Measurements from ENCODE around the gene IQGAP3. TPM values are rescaled to one million over a fixed set of nuclear protein-coding genes. Genes with fewer than 3 reads are reported as not detected.

Gene IQGAP3
- total RNA-seq, 2 donors from 2014 or later: 3.4 to 6.4 TPM

GRCh38 chr1:156601122-156601830 lies 28.9 kb upstream of the IQGAP3 start, which contains the start of gene GPATCH4:
Gene GPATCH4, minus strand, starts transcription at chr1:156601479.
- ATAC-seq: peak; percentile 87 to 88
- peak; percentile 83 for DNase-seq (ENCODE audit: low spot score)
- peaks cover 18% of the 10 kb centered on the region in 2 donors for H3K4me1 Mint-ChIP-seq (ENCODE audit: low read depth in 2 of 2)
- H3K4me3 Mint-ChIP-seq: peak within 1 kb of the TSS; percentile 95
- peaks cover 8% of the 10 kb centered on the region for H3K36me3 Mint-ChIP-seq
- H3K27ac Mint-ChIP-seq: peak within 1 kb of the TSS; percentile 87 to 92
- no peaks in the 10 kb centered on the region for H3K9me3 Mint-ChIP-seq
- H3K27me3 Mint-ChIP-seq: no peaks in the 10 kb centered on the region

- no peaks in the 10 kb centered on the region for H3K27me3 Mint-ChIP-seq
- H3K36me3 Mint-ChIP-seq: peaks cover 8% of the 10 kb centered on the region
- H3K4me3 Mint-ChIP-seq: peak overlapping the region; percentile 95
- peaks cover 18% of the 10 kb centered on the region in 2 donors for H3K4me1 Mint-ChIP-seq (ENCODE audit: low read depth in 2 of 2)
- H3K9me3 Mint-ChIP-seq: no peaks in the 10 kb centered on the region
- no peak for DNase-seq (ENCODE audit: low spot score)
- H3K27ac Mint-ChIP-seq: peak overlapping the region; percentile 87 to 92
- ATAC-seq: peak in 1 of 2 donors; percentile 10
Observed at GRCh38 chr1:156600733-156601121, 28.4 kb upstream of the IQGAP3 start.

GRCh38 chr1:156599811-156600210 lies 27.4 kb upstream of the IQGAP3 start:
- Mint-ChIP-seq H3K27ac (peak overlapping the region in 1 of 2 donors; percentile 87), H3K4me1 (ENCODE audit: low read depth in 2 of 2) (peaks cover 26 to 27% of the 10 kb centered on the region in 2 donors), H3K36me3 (peaks cover 17% of the 10 kb centered on the region), H3K9me3 (no peaks in the 10 kb centered on the region), H3K4me3 (peak overlapping the region; percentile 95), H3K27me3 (no peaks in the 10 kb centered on the region)
- DNase-seq (ENCODE audit: low spot score) (no peak), ATAC-seq (peak in 1 of 2 donors; percentile 63)

- Mint-ChIP-seq H3K36me3 (peaks cover 18% of the 10 kb centered on the region), H3K27me3 (no peaks in the 10 kb centered on the region)
Observed at GRCh38 chr1:156598731-156599432, 26.5 kb upstream of the IQGAP3 start.

GRCh38 chr1:156598125-156598524 lies 25.8 kb upstream of the IQGAP3 start:
- ATAC-seq (no peak), DNase-seq (ENCODE audit: low spot score) (no peak)
- no peak overlapping the region for H3K4me3 Mint-ChIP-seq
- no peaks in the 10 kb centered on the region for H3K27me3 Mint-ChIP-seq
- peaks cover 26 to 27% of the 10 kb centered on the region in 2 donors for H3K4me1 Mint-ChIP-seq (ENCODE audit: low read depth in 2 of 2)
- peaks cover 18% of the 10 kb centered on the region for H3K36me3 Mint-ChIP-seq
- peak overlapping the region; percentile 22 to 40 for H3K27ac Mint-ChIP-seq
- H3K9me3 Mint-ChIP-seq: no peaks in the 10 kb centered on the region

More at GRCh38 chr1:156598731-156599432, 26.5 kb upstream of the IQGAP3 start:
- H3K4me3 Mint-ChIP-seq: no peak overlapping the region
- no peak for DNase-seq (ENCODE audit: low spot score)
- peaks cover 26 to 27% of the 10 kb centered on the region in 2 donors for H3K4me1 Mint-ChIP-seq (ENCODE audit: low read depth in 2 of 2)
- ATAC-seq: no peak
- no peaks in the 10 kb centered on the region for H3K9me3 Mint-ChIP-seq
- peak overlapping the region; percentile 22 to 40 for H3K27ac Mint-ChIP-seq

- DNase-seq (ENCODE audit: low spot score) (no peak), ATAC-seq (no peak)
- Mint-ChIP-seq H3K27me3 (no peaks in the 10 kb centered on the region), H3K4me3 (no peak overlapping the region), H3K4me1 (ENCODE audit: low read depth in 2 of 2) (peaks cover 21 to 27% of the 10 kb centered on the region in 2 donors), H3K36me3 (peaks cover 18% of the 10 kb centered on the region), H3K9me3 (no peaks in the 10 kb centered on the region), H3K27ac (peak overlapping the region in 1 of 2 donors; percentile 2)
Observed at GRCh38 chr1:156596426-156596825, 24.1 kb upstream of the IQGAP3 start.

- ATAC-seq: no peak
- peak overlapping the region in 1 of 2 donors; percentile 10 for H3K27ac Mint-ChIP-seq
- no peak overlapping the region for H3K4me3 Mint-ChIP-seq
- peaks cover 18% of the 10 kb centered on the region for H3K36me3 Mint-ChIP-seq
- peaks cover 16 to 22% of the 10 kb centered on the region in 2 donors for H3K4me1 Mint-ChIP-seq (ENCODE audit: low read depth in 2 of 2)
- no peaks in the 10 kb centered on the region for H3K27me3 Mint-ChIP-seq
- no peaks in the 10 kb centered on the region for H3K9me3 Mint-ChIP-seq
- no peak for DNase-seq (ENCODE audit: low spot score)
Observed at GRCh38 chr1:156595016-156595415, 22.7 kb upstream of the IQGAP3 start.

GRCh38 chr1:156594190-156594589 lies 21.8 kb upstream of the IQGAP3 start:
- Mint-ChIP-seq H3K4me1 (ENCODE audit: low read depth in 2 of 2) (peaks cover 16 to 22% of the 10 kb centered on the region in 2 donors), H3K9me3 (no peaks in the 10 kb centered on the region), H3K27me3 (no peaks in the 10 kb centered on the region), H3K36me3 (peaks cover 18% of the 10 kb centered on the region), H3K4me3 (no peak overlapping the region), H3K27ac (no peak overlapping the region)
- DNase-seq (ENCODE audit: low spot score): no peak
- ATAC-seq: no peak

- ATAC-seq: no peak
- Mint-ChIP-seq H3K9me3 (no peaks in the 10 kb centered on the region), H3K4me1 (ENCODE audit: low read depth in 2 of 2) (peaks cover 16 to 22% of the 10 kb centered on the region in 2 donors), H3K27ac (no peak overlapping the region), H3K36me3 (peaks cover 18% of the 10 kb centered on the region), H3K27me3 (no peaks in the 10 kb centered on the region), H3K4me3 (no peak overlapping the region)
- no peak for DNase-seq (ENCODE audit: low spot score)
Observed at GRCh38 chr1:156593661-156593989, 21.3 kb upstream of the IQGAP3 start.

GRCh38 chr1:156592910-156593660 lies 20.7 kb upstream of the IQGAP3 start:
- H3K9me3 Mint-ChIP-seq: no peaks in the 10 kb centered on the region
- H3K27ac Mint-ChIP-seq: peak overlapping the region; percentile 42 to 64
- DNase-seq (ENCODE audit: low spot score) (no peak), ATAC-seq (no peak)
- no peaks in the 10 kb centered on the region for H3K27me3 Mint-ChIP-seq
- peaks cover 18% of the 10 kb centered on the region for H3K36me3 Mint-ChIP-seq
- H3K4me3 Mint-ChIP-seq: peak overlapping the region; percentile 75
- H3K4me1 Mint-ChIP-seq (ENCODE audit: low read depth in 2 of 2): peaks cover 16 to 22% of the 10 kb centered on the region in 2 donors

- H3K4me3 Mint-ChIP-seq: peak overlapping the region; percentile 75
- ATAC-seq (no peak), DNase-seq (ENCODE audit: low spot score) (no peak)
- H3K4me1 Mint-ChIP-seq (ENCODE audit: low read depth in 2 of 2): peaks cover 16 to 22% of the 10 kb centered on the region in 2 donors
- peak overlapping the region; percentile 42 to 64 for H3K27ac Mint-ChIP-seq
- H3K27me3 Mint-ChIP-seq: no peaks in the 10 kb centered on the region
- peaks cover 18% of the 10 kb centered on the region for H3K36me3 Mint-ChIP-seq
- no peaks in the 10 kb centered on the region for H3K9me3 Mint-ChIP-seq
Observed at GRCh38 chr1:156592158-156592909, 20.0 kb upstream of the IQGAP3 start.

- Mint-ChIP-seq H3K9me3 (no peaks in the 10 kb centered on the region), H3K36me3 (peaks cover 11% of the 10 kb centered on the region), H3K27me3 (no peaks in the 10 kb centered on the region), H3K4me1 (ENCODE audit: low read depth in 2 of 2) (peaks cover 14 to 22% of the 10 kb centered on the region in 2 donors), H3K27ac (peak within 1 kb of the TSS; percentile 61 to 86), H3K4me3 (peak within 1 kb of the TSS; percentile 75)
- DNase-seq (ENCODE audit: low spot score): peak; percentile 74
- ATAC-seq: peak; percentile 97
Observed at GRCh38 chr1:156591432-156592157, 19.2 kb upstream of the IQGAP3 start, which contains the start of gene NAXE. Gene NAXE, plus strand, starts transcription at chr1:156591776. Its CDS starts 29 bp downstream, at chr1:156591805.

GRCh38 chr1:156591181-156591431 lies 18.7 kb upstream of the IQGAP3 start:
- Mint-ChIP-seq H3K9me3 (no peaks in the 10 kb centered on the region), H3K4me3 (peak overlapping the region; percentile 75), H3K27me3 (no peaks in the 10 kb centered on the region), H3K36me3 (peaks cover 10% of the 10 kb centered on the region), H3K4me1 (ENCODE audit: low read depth in 2 of 2) (peaks cover 14 to 22% of the 10 kb centered on the region in 2 donors), H3K27ac (peak overlapping the region; percentile 61 to 86)
- no peak for ATAC-seq
- no peak for DNase-seq (ENCODE audit: low spot score)
